ENCODE results near the gene CASP8.
"Not testable (repeated sequence)": the region's sequence is repeated elsewhere in the genome, so short reads cannot be mapped to it uniquely, and the experiment has no call there.

CASP8 gene

GRCh38 chr2:201290457-201291148 lies 30.3 kb downstream of the CASP8 start:
- H3K9ac ChIP-seq (ENCODE audit: low read depth in 1 of 2, low read length in 2 of 2); H3K4me3 ChIP-seq (ENCODE audit: low read length in 2 of 2); H3K27ac ChIP-seq (ENCODE audit: low read depth in 2 of 2, low read length in 2 of 2); H3K9me3 ChIP-seq (ENCODE audit: control insufficient read depth in 2 of 2, low read length in 2 of 2); H3K27me3 ChIP-seq (ENCODE audit: control insufficient read depth in 2 of 2, insufficient read depth in 2 of 2, low read length in 2 of 2); H3K4me1 ChIP-seq (ENCODE audit: control insufficient read depth in 2 of 2, insufficient read depth in 2 of 2, low read length in 2 of 2): not testable (repeated sequence)
- peaks cover 34 to 39% of the 10 kb centered on the region in 2 donors for H3K36me3 ChIP-seq (ENCODE audit: control insufficient read depth in 2 of 2, insufficient read depth in 2 of 2, low read length in 2 of 2)

- Histone ChIP-seq H3K4me3 (ENCODE audit: low read length in 2 of 2) (no peak overlapping the region), H3K9ac (ENCODE audit: low read depth in 1 of 2, low read length in 2 of 2) (no peak overlapping the region), H3K4me1 (ENCODE audit: control insufficient read depth in 2 of 2, insufficient read depth in 2 of 2, low read length in 2 of 2) (no peaks in the 10 kb centered on the region), H3K36me3 (ENCODE audit: control insufficient read depth in 2 of 2, insufficient read depth in 2 of 2, low read length in 2 of 2) (no peaks in the 10 kb centered on the region), H3K27ac (ENCODE audit: low read depth in 2 of 2, low read length in 2 of 2) (no peak overlapping the region), H3K27me3 (ENCODE audit: control insufficient read depth in 2 of 2, insufficient read depth in 2 of 2, low read length in 2 of 2) (no peaks in the 10 kb centered on the region), H3K9me3 (ENCODE audit: control insufficient read depth in 2 of 2, low read length in 2 of 2) (no peaks in the 10 kb centered on the region)
Measured at GRCh38 chr2:201298462-201299052, 38.2 kb downstream of the CASP8 start.

- not testable (repeated sequence) for H3K27me3 ChIP-seq (ENCODE audit: control insufficient read depth in 2 of 2, insufficient read depth in 2 of 2, low read length in 2 of 2); H3K9me3 ChIP-seq (ENCODE audit: control insufficient read depth in 2 of 2, low read length in 2 of 2); H3K4me1 ChIP-seq (ENCODE audit: control insufficient read depth in 2 of 2, insufficient read depth in 2 of 2, low read length in 2 of 2); H3K9ac ChIP-seq (ENCODE audit: low read depth in 1 of 2, low read length in 2 of 2); H3K36me3 ChIP-seq (ENCODE audit: control insufficient read depth in 2 of 2, insufficient read depth in 2 of 2, low read length in 2 of 2); H3K4me3 ChIP-seq (ENCODE audit: low read length in 2 of 2); H3K27ac ChIP-seq (ENCODE audit: low read depth in 2 of 2, low read length in 2 of 2)
Measured at GRCh38 chr2:201299929-201300328, 39.6 kb downstream of the CASP8 start.

GRCh38 chr2:201307876-201308275 lies 47.5 kb downstream of the CASP8 start:
- Histone ChIP-seq H3K9me3 (ENCODE audit: control insufficient read depth in 2 of 2, low read length in 2 of 2) (no peaks in the 10 kb centered on the region), H3K36me3 (ENCODE audit: control insufficient read depth in 2 of 2, insufficient read depth in 2 of 2, low read length in 2 of 2) (no peaks in the 10 kb centered on the region), H3K9ac (ENCODE audit: low read depth in 1 of 2, low read length in 2 of 2) (no peak overlapping the region), H3K4me3 (ENCODE audit: low read length in 2 of 2) (no peak overlapping the region), H3K4me1 (ENCODE audit: control insufficient read depth in 2 of 2, insufficient read depth in 2 of 2, low read length in 2 of 2) (no peaks in the 10 kb centered on the region), H3K27ac (ENCODE audit: low read depth in 2 of 2, low read length in 2 of 2) (no peak overlapping the region), H3K27me3 (ENCODE audit: control insufficient read depth in 2 of 2, insufficient read depth in 2 of 2, low read length in 2 of 2) (no peaks in the 10 kb centered on the region)

- no peaks in the 10 kb centered on the region for H3K4me1 ChIP-seq (ENCODE audit: control insufficient read depth in 2 of 2, insufficient read depth in 2 of 2, low read length in 2 of 2)
- no peak overlapping the region for H3K27ac ChIP-seq (ENCODE audit: low read depth in 2 of 2, low read length in 2 of 2)
- no peaks in the 10 kb centered on the region for H3K36me3 ChIP-seq (ENCODE audit: control insufficient read depth in 2 of 2, insufficient read depth in 2 of 2, low read length in 2 of 2)
- H3K27me3 ChIP-seq (ENCODE audit: control insufficient read depth in 2 of 2, insufficient read depth in 2 of 2, low read length in 2 of 2) = no peaks in the 10 kb centered on the region
- no peak overlapping the region for H3K4me3 ChIP-seq (ENCODE audit: low read length in 2 of 2)
- no peaks in the 10 kb centered on the region for H3K9me3 ChIP-seq (ENCODE audit: control insufficient read depth in 2 of 2, low read length in 2 of 2)
- no peak overlapping the region for H3K9ac ChIP-seq (ENCODE audit: low read depth in 1 of 2, low read length in 2 of 2)
Measured at GRCh38 chr2:201308914-201309313, 48.6 kb downstream of the CASP8 start.

- H3K9ac ChIP-seq (ENCODE audit: low read depth in 1 of 2, low read length in 2 of 2) = no peak overlapping the region
- no peaks in the 10 kb centered on the region for H3K36me3 ChIP-seq (ENCODE audit: control insufficient read depth in 2 of 2, insufficient read depth in 2 of 2, low read length in 2 of 2)
- no peak overlapping the region for H3K4me3 ChIP-seq (ENCODE audit: low read length in 2 of 2)
Measured at GRCh38 chr2:201313362-201313761, 53.0 kb downstream of the CASP8 start.

GRCh38 chr2:201319511-201319910 lies 59.2 kb downstream of the CASP8 start:
- Histone ChIP-seq H3K27ac (ENCODE audit: low read depth in 2 of 2, low read length in 2 of 2) (no peak overlapping the region), H3K36me3 (ENCODE audit: control insufficient read depth in 2 of 2, insufficient read depth in 2 of 2, low read length in 2 of 2) (no peaks in the 10 kb centered on the region), H3K27me3 (ENCODE audit: control insufficient read depth in 2 of 2, insufficient read depth in 2 of 2, low read length in 2 of 2) (no peaks in the 10 kb centered on the region), H3K9ac (ENCODE audit: low read depth in 1 of 2, low read length in 2 of 2) (no peak overlapping the region), H3K4me1 (ENCODE audit: control insufficient read depth in 2 of 2, insufficient read depth in 2 of 2, low read length in 2 of 2) (no peaks in the 10 kb centered on the region), H3K4me3 (ENCODE audit: low read length in 2 of 2) (no peak overlapping the region), H3K9me3 (ENCODE audit: control insufficient read depth in 2 of 2, low read length in 2 of 2) (peaks cover 2 to 3% of the 10 kb centered on the region in 2 donors)

More at GRCh38 chr2:201313362-201313761, 53.0 kb downstream of the CASP8 start:
- Histone ChIP-seq H3K9me3 (ENCODE audit: control insufficient read depth in 2 of 2, low read length in 2 of 2) (no peaks in the 10 kb centered on the region), H3K27ac (ENCODE audit: low read depth in 2 of 2, low read length in 2 of 2) (no peak overlapping the region), H3K27me3 (ENCODE audit: control insufficient read depth in 2 of 2, insufficient read depth in 2 of 2, low read length in 2 of 2) (no peaks in the 10 kb centered on the region), H3K4me1 (ENCODE audit: control insufficient read depth in 2 of 2, insufficient read depth in 2 of 2, low read length in 2 of 2) (no peaks in the 10 kb centered on the region)

GRCh38 chr2:201320257-201320656 lies 59.9 kb downstream of the CASP8 start:
- no peak overlapping the region for H3K4me3 ChIP-seq (ENCODE audit: low read length in 2 of 2)
- no peaks in the 10 kb centered on the region for H3K4me1 ChIP-seq (ENCODE audit: control insufficient read depth in 2 of 2, insufficient read depth in 2 of 2, low read length in 2 of 2)
- H3K27ac ChIP-seq (ENCODE audit: low read depth in 2 of 2, low read length in 2 of 2) = no peak overlapping the region
- no peak overlapping the region for H3K9ac ChIP-seq (ENCODE audit: low read depth in 1 of 2, low read length in 2 of 2)
- no peaks in the 10 kb centered on the region for H3K27me3 ChIP-seq (ENCODE audit: control insufficient read depth in 2 of 2, insufficient read depth in 2 of 2, low read length in 2 of 2)
- H3K36me3 ChIP-seq (ENCODE audit: control insufficient read depth in 2 of 2, insufficient read depth in 2 of 2, low read length in 2 of 2) = no peaks in the 10 kb centered on the region
- H3K9me3 ChIP-seq (ENCODE audit: control insufficient read depth in 2 of 2, low read length in 2 of 2) = peaks cover 2 to 3% of the 10 kb centered on the region in 2 donors

GRCh38 chr2:201320701-201321100 lies 60.4 kb downstream of the CASP8 start:
- Histone ChIP-seq H3K4me1 (ENCODE audit: control insufficient read depth in 2 of 2, insufficient read depth in 2 of 2, low read length in 2 of 2) (no peaks in the 10 kb centered on the region), H3K27me3 (ENCODE audit: control insufficient read depth in 2 of 2, insufficient read depth in 2 of 2, low read length in 2 of 2) (no peaks in the 10 kb centered on the region), H3K27ac (ENCODE audit: low read depth in 2 of 2, low read length in 2 of 2) (no peak overlapping the region), H3K9me3 (ENCODE audit: control insufficient read depth in 2 of 2, low read length in 2 of 2) (peaks cover 2 to 3% of the 10 kb centered on the region in 2 donors), H3K36me3 (ENCODE audit: control insufficient read depth in 2 of 2, insufficient read depth in 2 of 2, low read length in 2 of 2) (no peaks in the 10 kb centered on the region), H3K9ac (ENCODE audit: low read depth in 1 of 2, low read length in 2 of 2) (no peak overlapping the region), H3K4me3 (ENCODE audit: low read length in 2 of 2) (no peak overlapping the region)

GRCh38 chr2:201322772-201323171 lies 62.4 kb downstream of the CASP8 start:
- Histone ChIP-seq H3K36me3 (ENCODE audit: control insufficient read depth in 2 of 2, insufficient read depth in 2 of 2, low read length in 2 of 2) (no peaks in the 10 kb centered on the region), H3K27me3 (ENCODE audit: control insufficient read depth in 2 of 2, insufficient read depth in 2 of 2, low read length in 2 of 2) (no peaks in the 10 kb centered on the region), H3K27ac (ENCODE audit: low read depth in 2 of 2, low read length in 2 of 2) (no peak overlapping the region), H3K4me3 (ENCODE audit: low read length in 2 of 2) (no peak overlapping the region), H3K9me3 (ENCODE audit: control insufficient read depth in 2 of 2, low read length in 2 of 2) (peaks cover 2 to 3% of the 10 kb centered on the region in 2 donors), H3K9ac (ENCODE audit: low read depth in 1 of 2, low read length in 2 of 2) (no peak overlapping the region), H3K4me1 (ENCODE audit: control insufficient read depth in 2 of 2, insufficient read depth in 2 of 2, low read length in 2 of 2) (no peaks in the 10 kb centered on the region)
